WTC11 (cell line): Measurements from ENCODE around the gene DROSHA. TPM values are rescaled to one million over a fixed set of nuclear protein-coding genes. Genes with fewer than 3 reads are reported as not detected.
"Not testable (repeated sequence)": the region's sequence is repeated elsewhere in the genome, so short reads cannot be mapped to it uniquely, and the experiment has no call there.

Experiments
- ATAC-seq: fragments of 200-7000 bp; cut with Tn5 transposase; 2 replicates; pipeline ENCODE4 v1.10.0; 2021; ENCODE audit warnings: mild to moderate bottlenecking, moderate library complexity
- CTCF ChIA-PET: fragments of 300-600 bp; sonication (Branson Sonifier 250); formaldehyde crosslinking; loops from one replicate; lab custom pipeline; 2021; ENCODE audit warnings: antibody characterized with exemption; lab: Charles Lee
- POLR2A ChIA-PET: fragments of 350-600 bp; sonication (Branson Sonifier 250); formaldehyde crosslinking; loops from one replicate; lab custom pipeline; 2021; ENCODE audit warnings: antibody characterized with exemption; lab: Charles Lee
- DNase-seq: peaks from one replicate; pipeline ENCODE4 v3.0.0; 2021; ENCODE audit warnings: low spot score
- H3K27ac Mint-ChIP-seq: 2 replicates; pipeline ENCODE4 v1.8.0; 2021; ENCODE audit warnings: mixed read lengths
- H3K27me3 Mint-ChIP-seq: 2 replicates; pipeline ENCODE4 v1.8.0; 2021; ENCODE audit warnings: low read depth, mild to moderate bottlenecking, moderate library complexity, mixed read lengths
- H3K36me3 Mint-ChIP-seq: 2 replicates; pipeline ENCODE4 v1.8.0; 2021; ENCODE audit warnings: mixed read lengths
- H3K4me1 Mint-ChIP-seq: 2 replicates; pipeline ENCODE4 v1.8.0; 2022; ENCODE audit warnings: mixed read lengths
- H3K4me3 Mint-ChIP-seq: 2 replicates; pipeline ENCODE4 v1.8.0; 2021; ENCODE audit warnings: mild to moderate bottlenecking, moderate library complexity, mixed read lengths
- H3K9me3 Mint-ChIP-seq: 2 replicates; pipeline ENCODE4 v1.8.0; 2021; ENCODE audit warnings: mixed read lengths
- AFF4 ChIP-seq: sonication (generic); formaldehyde crosslinking; IDR thresholded peaks from 2 replicates; pipeline ENCODE4 v1.8.1; 2023; ENCODE audit warnings: mild to moderate bottlenecking, missing genetic modification reagents, borderline replicate concordance
- CBFB ChIP-seq: sonication (generic); formaldehyde crosslinking; IDR thresholded peaks from 2 replicates; pipeline ENCODE4 v1.8.1; 2022; ENCODE audit warnings: mild to moderate bottlenecking, low read depth, missing genetic modification reagents
- ESRRA ChIP-seq: sonication (generic); formaldehyde crosslinking; IDR thresholded peaks from 2 replicates; pipeline ENCODE4 v1.8.1; 2022; ENCODE audit warnings: mild to moderate bottlenecking, missing genetic modification reagents, borderline replicate concordance
- ETV6 ChIP-seq: sonication (generic); formaldehyde crosslinking; IDR thresholded peaks from 2 replicates; pipeline ENCODE4 v1.8.1; 2022; ENCODE audit warnings: mild to moderate bottlenecking, missing genetic modification reagents
- FOXK1 ChIP-seq: sonication (generic); formaldehyde crosslinking; IDR thresholded peaks from 2 replicates; pipeline ENCODE4 v1.8.0; 2022; ENCODE audit warnings: mild to moderate bottlenecking, moderate library complexity, missing genetic modification reagents
- GTF2I ChIP-seq: fragments of 250-450 bp; sonication (Bioruptor Pico); conservative IDR thresholded peaks from 2 replicates; pipeline ENCODE4 v1.4.0; 2021; ENCODE audit warnings: mild to moderate bottlenecking
- IRF2 ChIP-seq: sonication (generic); formaldehyde crosslinking; IDR thresholded peaks from 2 replicates; pipeline ENCODE4 v1.8.0; 2022; ENCODE audit warnings: low read depth, missing genetic modification reagents, borderline replicate concordance
- JUN ChIP-seq: sonication (generic); formaldehyde crosslinking; IDR thresholded peaks from 2 replicates; pipeline ENCODE4 v1.8.0; 2023; ENCODE audit warnings: mild to moderate bottlenecking, missing genetic modification reagents
- KAT7 ChIP-seq: sonication (generic); formaldehyde crosslinking; IDR thresholded peaks from 2 replicates; pipeline ENCODE4 v1.8.1; 2023; ENCODE audit warnings: missing genetic modification reagents, mild to moderate bottlenecking, borderline replicate concordance
- NR1H2 ChIP-seq: sonication (generic); formaldehyde crosslinking; IDR thresholded peaks from 2 replicates; pipeline ENCODE4 v1.9.0; 2021; ENCODE audit warnings: mild to moderate bottlenecking, moderate library complexity, missing genetic modification reagents
- PRDM15 ChIP-seq: sonication (generic); formaldehyde crosslinking; IDR thresholded peaks from 2 replicates; pipeline ENCODE4 v1.8.0; 2022; ENCODE audit warnings: missing genetic modification reagents
- PRRX2 ChIP-seq: fragments of 250-450 bp; sonication (Bioruptor Pico); IDR thresholded peaks from 2 replicates; pipeline ENCODE4 v1.8.0; 2021; ENCODE audit warnings: mild to moderate bottlenecking
- SMAD3 ChIP-seq: sonication (generic); formaldehyde crosslinking; IDR thresholded peaks from 2 replicates; pipeline ENCODE4 v1.8.0; 2022; ENCODE audit warnings: missing genetic modification reagents, mild to moderate bottlenecking, borderline replicate concordance
- TEAD4 ChIP-seq: sonication (generic); formaldehyde crosslinking; IDR thresholded peaks from 2 replicates; pipeline ENCODE4 v1.8.0; 2022; ENCODE audit warnings: mild to moderate bottlenecking, missing genetic modification reagents
- ZNF423 ChIP-seq: fragments of 250-450 bp; sonication (Bioruptor Pico); IDR thresholded peaks from 2 replicates; pipeline ENCODE4 v2.1.2; 2022; ENCODE audit warnings: mild to moderate bottlenecking, moderate library complexity
- total RNA-seq: library from RNA; stranded (reverse); gene quantifications from 3 replicates; pipeline ENCODE4 v1.2.3, GENCODE V29; 2021
- TF ChIP-seq, protein P1 (sequence below): sonication (generic); formaldehyde crosslinking; IDR thresholded peaks from 2 replicates; pipeline ENCODE4 v1.8.0; 2022; ENCODE audit warnings: mild to moderate bottlenecking, missing genetic modification reagents
- TF ChIP-seq, protein P2 (sequence below): sonication (generic); formaldehyde crosslinking; IDR thresholded peaks from 2 replicates; pipeline ENCODE4 v1.8.1; 2022; ENCODE audit warnings: mild to moderate bottlenecking, missing genetic modification reagents, moderate library complexity, borderline replicate concordance
- TF ChIP-seq, protein P3 (sequence below): sonication (generic); formaldehyde crosslinking; IDR thresholded peaks from 2 replicates; pipeline ENCODE4 v1.8.1; 2022; ENCODE audit warnings: missing genetic modification reagents, borderline replicate concordance
- TF ChIP-seq, protein P4 (sequence below): fragments of 250-450 bp; sonication (Bioruptor Pico); IDR thresholded peaks from 2 replicates; pipeline ENCODE4 v1.9.0; 2021; ENCODE audit warnings: mild to moderate bottlenecking

DROSHA gene
- total RNA-seq, 1 experiment from 2014 or later, result 125 TPM

- TF ChIP-seq AFF4 (CRISPR knock-in tag), result no peak
- no peak for TF ChIP-seq NR1H2 (CRISPR knock-in tag)
- no peak for TF ChIP-seq KAT7
- no peak for TF ChIP-seq PRDM15 (CRISPR knock-in tag)
- TF ChIP-seq JUN (CRISPR knock-in tag), result no peak
- TF ChIP-seq, protein P1, sequence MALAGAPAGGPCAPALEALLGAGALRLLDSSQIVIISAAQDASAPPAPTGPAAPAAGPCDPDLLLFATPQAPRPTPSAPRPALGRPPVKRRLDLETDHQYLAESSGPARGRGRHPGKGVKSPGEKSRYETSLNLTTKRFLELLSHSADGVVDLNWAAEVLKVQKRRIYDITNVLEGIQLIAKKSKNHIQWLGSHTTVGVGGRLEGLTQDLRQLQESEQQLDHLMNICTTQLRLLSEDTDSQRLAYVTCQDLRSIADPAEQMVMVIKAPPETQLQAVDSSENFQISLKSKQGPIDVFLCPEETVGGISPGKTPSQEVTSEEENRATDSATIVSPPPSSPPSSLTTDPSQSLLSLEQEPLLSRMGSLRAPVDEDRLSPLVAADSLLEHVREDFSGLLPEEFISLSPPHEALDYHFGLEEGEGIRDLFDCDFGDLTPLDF, result no peak
- TF ChIP-seq GTF2I, result no peak
- TF ChIP-seq, protein P2, sequence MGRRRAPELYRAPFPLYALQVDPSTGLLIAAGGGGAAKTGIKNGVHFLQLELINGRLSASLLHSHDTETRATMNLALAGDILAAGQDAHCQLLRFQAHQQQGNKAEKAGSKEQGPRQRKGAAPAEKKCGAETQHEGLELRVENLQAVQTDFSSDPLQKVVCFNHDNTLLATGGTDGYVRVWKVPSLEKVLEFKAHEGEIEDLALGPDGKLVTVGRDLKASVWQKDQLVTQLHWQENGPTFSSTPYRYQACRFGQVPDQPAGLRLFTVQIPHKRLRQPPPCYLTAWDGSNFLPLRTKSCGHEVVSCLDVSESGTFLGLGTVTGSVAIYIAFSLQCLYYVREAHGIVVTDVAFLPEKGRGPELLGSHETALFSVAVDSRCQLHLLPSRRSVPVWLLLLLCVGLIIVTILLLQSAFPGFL (CRISPR knock-in tag), result no peak
- no peak for TF ChIP-seq SMAD3 (CRISPR knock-in tag)
- TF ChIP-seq ESRRA, result no peak
These were observed 135.1 kb downstream of the DROSHA start (continued) for GRCh38 chr5:31396611-31397295.

- H3K27me3 Mint-ChIP-seq, H3K27ac Mint-ChIP-seq, H3K36me3 Mint-ChIP-seq, DNase-seq, H3K9me3 Mint-ChIP-seq, ATAC-seq, POLR2A ChIA-PET, H3K4me3 Mint-ChIP-seq, CTCF ChIA-PET: not testable (repeated sequence)
- H3K4me1 Mint-ChIP-seq, result peaks cover 21% of the 10 kb centered on the region
These were observed 136.3 kb downstream of the DROSHA start for GRCh38 chr5:31395450-31396045.

DNA sequence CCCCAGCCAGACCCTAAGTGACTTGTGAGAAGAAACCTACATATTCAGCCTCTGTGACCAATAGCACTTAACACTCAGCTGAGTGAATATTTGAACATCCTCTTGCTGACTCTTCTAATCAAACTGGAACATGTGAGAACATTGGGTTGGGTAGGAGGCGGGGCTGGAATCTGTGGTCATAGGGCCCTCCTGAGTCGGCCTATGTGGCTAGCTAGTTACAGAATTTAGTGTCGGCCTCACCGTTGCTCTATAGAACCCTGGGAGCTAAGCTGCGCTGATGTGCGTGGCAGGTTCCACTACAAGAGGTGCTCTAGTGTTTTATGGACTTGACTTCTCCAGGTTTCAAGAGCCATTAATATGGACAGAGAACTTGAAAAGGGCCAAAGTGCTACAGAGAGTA lies 138.8 kb downstream of the DROSHA start:
- CTCF ChIA-PET, result no interaction called here
- ATAC-seq (no peak), DNase-seq (no peak)
- POLR2A ChIA-PET, result no interaction called here
- no peaks in the 10 kb centered on the region for H3K27me3 Mint-ChIP-seq
- H3K9me3 Mint-ChIP-seq, result peaks cover 23% of the 10 kb centered on the region
- H3K4me1 Mint-ChIP-seq, result peaks cover 15% of the 10 kb centered on the region
- no peak overlapping the region for H3K27ac Mint-ChIP-seq
- no peak overlapping the region for H3K4me3 Mint-ChIP-seq
- H3K36me3 Mint-ChIP-seq, result peaks cover 22% of the 10 kb centered on the region
- TF ChIP-seq FOXK1 (CRISPR knock-in tag) (no peak), IRF2 (CRISPR knock-in tag) (no peak), ZNF423 (no peak), TEAD4 (no peak), ETV6 (CRISPR knock-in tag) (no peak), PRRX2 (CRISPR knock-in tag) (no peak), CBFB (CRISPR knock-in tag) (no peak)
- TF ChIP-seq, protein P3, sequence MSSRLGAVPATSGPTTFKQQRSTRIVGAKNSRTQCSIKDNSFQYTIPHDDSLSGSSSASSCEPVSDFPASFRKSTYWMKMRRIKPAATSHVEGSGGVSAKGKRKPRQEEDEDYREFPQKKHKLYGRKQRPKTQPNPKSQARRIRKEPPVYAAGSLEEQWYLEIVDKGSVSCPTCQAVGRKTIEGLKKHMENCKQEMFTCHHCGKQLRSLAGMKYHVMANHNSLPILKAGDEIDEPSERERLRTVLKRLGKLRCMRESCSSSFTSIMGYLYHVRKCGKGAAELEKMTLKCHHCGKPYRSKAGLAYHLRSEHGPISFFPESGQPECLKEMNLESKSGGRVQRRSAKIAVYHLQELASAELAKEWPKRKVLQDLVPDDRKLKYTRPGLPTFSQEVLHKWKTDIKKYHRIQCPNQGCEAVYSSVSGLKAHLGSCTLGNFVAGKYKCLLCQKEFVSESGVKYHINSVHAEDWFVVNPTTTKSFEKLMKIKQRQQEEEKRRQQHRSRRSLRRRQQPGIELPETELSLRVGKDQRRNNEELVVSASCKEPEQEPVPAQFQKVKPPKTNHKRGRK, result no peak
- TF ChIP-seq, protein P4, sequence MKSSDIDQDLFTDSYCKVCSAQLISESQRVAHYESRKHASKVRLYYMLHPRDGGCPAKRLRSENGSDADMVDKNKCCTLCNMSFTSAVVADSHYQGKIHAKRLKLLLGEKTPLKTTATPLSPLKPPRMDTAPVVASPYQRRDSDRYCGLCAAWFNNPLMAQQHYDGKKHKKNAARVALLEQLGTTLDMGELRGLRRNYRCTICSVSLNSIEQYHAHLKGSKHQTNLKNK, result no peak
- TF ChIP-seq, protein P2 (CRISPR knock-in tag), result no peak
